NCI-H1092 treated with DMSO at 0.1 percent for 48 hours (cell line): ENCODE measurements around the gene NUDT15.
"Not testable (repeated sequence)": the region's sequence is repeated elsewhere in the genome, so short reads cannot be mapped to it uniquely, and the experiment has no call there.

Experiments
- DNase-seq: peaks from one replicate; lab custom pipeline; 2025; lab: John Stamatoyannopoulos, UW

Gene NUDT15

DNA sequence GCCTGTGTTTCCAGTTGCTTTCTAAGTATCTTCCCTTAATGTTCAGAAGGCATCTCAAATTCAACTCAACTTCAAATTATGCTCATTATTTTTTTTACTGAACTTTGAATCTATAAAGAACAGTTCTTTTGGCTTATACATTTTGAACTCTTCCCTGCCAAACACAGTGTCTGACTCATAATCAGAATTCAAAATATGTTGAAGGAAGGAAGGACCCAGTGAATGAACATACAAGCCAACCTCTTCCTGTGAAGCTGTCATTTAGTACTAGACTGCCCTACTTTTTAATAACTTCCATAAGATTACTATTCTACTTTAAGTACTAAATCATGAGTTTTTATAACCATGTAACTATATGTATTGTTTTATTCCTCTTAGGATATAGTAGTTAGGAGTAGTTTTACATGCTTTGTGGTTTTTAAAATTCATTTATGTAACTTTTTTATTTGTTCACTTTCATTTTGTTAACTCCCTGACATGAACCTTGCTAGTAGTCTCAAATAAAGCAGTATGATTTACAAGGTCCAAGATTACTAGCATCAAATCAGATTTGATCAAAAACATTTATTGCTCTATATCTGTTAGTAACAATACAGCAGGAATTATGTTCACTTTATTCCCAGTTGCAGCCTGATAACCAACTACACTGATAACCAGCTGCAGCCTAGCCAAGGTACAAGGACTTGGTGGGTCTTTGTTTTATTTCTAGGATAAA, 6.4 kb downstream of the NUDT15 start:
- no peak for DNase-seq

DNA sequence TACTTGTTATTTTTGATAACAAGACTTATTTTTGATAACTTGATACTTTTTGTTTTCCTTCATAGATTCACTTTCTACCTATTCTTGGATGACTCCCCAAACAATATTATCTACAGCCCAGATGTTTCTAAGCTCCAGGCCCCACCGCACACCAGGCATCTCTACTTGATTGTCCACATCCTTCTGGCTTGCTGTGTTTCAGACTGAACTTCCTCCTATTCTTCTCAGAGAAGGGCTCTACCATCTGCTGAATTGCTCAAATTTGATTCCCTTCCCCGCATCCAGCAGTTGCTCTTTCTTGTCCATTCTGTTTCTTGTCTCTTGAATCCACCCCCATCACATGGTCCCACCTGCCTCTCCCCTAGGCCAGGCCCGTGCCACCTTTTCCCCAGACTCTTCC, 13.0 kb downstream of the NUDT15 start:
- no peak for DNase-seq

DNA sequence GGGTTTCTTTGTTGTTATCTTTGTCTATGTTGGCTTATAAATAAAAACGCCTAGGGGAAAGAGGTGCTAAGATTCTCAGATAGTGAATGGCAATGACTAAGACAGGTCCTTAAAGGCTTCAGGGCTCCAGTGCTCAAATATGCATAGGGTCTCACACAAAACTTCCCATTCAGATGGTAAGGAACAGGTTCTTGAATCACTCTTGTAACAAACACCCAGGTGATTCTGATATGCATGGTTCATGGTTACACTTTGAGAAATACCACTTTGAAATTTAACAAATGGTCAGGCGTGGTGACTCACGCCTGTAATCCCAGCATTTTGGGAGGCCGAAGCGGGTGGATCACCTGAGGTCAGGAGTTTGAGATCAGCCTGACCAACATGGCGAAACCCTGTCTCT, 17.1 kb downstream of the NUDT15 start:
- DNase-seq = no peak

DNA sequence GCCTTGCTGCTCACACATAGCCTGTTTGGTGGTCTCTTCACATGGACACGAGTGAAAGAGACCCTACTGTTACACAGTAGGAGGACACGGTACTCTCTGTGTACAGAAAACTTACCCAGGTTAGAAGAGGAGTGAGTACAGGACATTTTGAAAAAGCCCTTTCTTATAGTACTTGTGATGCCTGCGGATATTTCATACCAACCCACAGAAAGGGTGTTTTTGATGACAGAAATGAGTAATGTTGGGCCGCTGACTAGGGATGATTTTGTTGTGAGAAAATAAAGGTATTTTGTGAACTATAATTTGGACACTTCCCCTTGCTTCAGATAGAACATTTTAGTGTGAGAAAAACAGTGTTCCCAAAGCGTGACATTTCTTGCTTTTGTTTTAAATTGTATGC, 18.2 kb downstream of the NUDT15 start:
- no peak for DNase-seq

DNA sequence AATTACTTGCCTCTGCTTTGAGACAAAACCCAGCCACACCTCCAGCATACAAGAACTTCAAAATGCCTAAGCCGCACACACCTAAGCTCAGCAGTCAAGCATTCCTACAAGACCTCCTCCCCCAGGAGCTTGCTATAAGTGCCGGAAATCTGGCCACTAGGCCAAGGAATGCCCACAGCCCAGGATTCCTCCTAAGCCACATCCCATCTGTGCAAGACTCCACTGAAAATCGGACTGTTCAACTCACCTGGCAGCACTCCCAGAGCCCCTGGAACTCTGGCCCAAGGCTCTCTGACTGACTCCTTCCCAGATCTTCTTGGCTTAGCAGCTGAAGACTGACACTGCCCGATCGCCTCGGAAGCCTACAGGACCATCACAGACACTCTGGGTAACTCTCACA, 21.0 kb downstream of the NUDT15 start:
- DNase-seq = not testable (repeated sequence)

DNA sequence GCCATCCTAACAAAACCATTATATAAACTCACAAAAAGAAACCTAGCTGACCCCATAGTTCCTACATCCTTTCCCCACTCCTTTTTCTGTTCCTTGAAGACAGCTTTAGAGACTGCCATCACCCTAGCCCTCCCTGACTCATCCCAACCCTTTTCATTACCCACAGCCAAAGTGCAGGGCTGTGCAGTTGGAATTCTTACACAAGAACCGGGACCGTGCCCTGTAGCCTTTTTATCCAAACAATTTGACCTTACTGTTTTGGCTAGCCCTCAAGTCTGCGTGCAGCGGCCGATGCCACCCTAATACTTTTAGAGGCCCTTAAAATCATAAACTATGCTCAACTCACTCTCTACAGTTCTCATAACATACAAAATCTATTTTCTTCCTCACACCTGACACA, 22.4 kb downstream of the NUDT15 start:
- not testable (repeated sequence) for DNase-seq

DNA sequence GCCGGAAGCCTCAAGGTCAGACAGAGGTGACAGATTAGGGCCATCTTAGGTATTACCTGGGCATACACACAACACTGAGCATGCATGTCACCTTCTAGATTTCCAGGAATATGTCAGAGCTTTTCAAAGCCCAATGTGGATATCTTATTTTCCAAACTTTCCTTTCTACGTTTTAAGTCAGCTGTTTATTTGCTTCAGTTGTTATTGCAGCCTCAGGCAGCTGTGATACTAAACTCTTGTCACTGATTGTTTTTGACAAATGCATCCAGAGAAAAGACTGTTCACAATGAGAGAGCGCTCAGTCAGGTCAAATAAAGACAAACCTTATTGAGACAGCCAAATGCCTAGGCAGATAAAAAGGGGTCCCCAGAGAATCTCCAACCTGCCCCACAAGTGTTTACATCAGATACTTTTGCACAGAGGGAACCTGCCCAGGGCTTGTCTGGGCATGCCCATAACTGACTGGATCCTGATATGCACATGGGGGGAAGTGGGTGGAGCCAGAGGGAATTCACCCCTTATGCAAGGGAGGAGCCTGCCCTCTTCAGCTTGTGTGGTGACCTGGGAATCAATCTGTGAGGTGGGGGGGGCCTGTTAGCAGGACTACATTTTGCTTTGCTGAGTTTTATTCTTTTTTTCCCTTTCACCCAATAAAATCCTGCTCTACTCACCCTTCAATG, 28.9 kb downstream of the NUDT15 start:
- DNase-seq = no peak

DNA sequence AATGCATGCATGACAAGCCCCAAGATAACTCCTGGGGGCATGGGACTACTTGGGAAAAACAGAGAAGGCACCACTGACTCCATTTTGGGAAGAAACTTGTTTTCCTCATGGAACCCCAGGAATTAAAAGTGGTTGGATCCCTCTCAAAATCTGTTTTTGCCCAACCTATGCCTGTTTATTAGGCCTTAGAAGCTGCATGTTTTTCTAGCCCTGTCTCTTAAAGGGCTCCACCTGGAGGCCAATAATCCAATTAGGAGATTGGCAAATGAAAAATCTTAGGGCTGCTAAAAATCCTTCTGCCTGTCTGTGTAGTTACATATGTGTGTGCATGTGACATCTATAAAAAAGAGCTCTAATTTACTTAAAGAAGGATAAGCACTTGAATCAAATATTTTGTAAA, 30.5 kb downstream of the NUDT15 start:
- no peak for DNase-seq

DNA sequence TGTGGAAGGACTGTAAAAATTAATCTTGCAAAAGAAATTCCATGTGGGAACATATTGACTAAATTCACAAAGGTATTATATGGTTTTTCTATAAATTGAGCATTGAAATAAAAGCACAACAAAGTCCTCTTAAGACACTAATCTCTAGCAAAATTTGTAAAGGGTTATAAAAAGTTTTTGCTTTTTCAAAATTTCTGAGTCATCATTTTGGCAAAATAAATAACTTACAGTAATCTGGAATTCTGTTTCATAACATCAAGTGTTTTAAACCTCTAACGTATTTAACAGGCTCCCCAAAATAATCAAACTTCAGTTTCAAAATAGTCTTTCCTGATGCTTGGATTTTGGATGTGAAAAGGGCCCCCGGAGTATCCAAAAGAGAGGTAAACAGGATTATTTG, 31.4 kb downstream of the NUDT15 start:
- no peak for DNase-seq

DNA sequence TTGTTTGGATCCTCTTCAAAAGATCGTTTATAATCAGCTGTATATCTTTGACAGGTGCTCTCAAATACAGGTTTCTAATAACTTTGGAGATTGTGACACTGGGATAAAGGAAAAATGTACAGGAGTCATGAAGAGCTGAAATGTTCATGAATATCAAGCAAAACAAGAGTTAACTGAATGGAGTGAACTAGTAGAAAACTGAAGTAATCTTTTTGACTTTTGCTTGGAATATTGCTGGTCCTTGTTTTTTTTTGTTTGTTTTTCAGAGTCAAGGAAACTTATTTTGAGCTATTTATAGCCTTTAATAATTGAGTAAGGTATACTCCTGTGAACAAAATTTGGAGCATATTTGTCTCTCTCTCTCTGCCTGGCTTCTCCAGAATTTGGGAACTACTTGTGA, 32.0 kb downstream of the NUDT15 start:
- DNase-seq = no peak

DNA sequence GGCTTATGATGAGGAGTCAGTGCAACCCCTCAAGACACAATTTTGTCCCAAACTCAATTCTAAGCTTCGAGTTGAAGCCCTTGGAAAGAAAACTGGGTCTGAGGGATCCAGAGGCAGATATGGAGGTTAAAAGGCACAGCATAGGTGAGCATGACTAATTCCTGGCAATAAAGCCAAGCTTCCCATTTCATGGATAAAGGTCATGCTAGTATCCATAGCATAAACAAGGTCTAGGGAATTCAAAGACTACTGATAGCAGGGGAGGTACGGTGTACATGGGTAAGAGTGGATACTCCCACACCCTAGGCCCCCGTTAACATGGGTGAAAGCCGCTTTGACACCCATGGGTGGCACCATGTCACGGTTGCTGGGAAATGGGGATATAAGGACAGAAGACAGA, 33.4 kb downstream of the NUDT15 start:
- DNase-seq = no peak

DNA sequence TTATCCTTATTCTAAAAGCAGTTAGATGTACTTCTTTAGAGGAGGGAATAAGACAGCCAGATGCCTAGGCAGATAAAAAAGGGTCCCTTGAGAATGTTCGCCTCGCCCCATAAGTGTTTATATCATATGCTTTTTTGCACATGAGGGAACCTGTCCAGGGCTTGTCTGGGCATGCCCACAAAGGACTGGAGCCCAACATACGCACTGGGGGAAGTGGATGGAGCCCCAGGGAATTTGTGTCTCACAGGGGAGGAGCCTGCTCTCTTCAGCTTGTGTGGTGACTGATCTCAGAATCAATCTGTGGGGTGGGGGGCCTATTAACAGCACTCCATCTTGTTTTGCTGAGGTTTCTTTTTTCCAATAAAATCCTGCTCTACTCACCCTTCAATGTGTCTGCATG, 34.8 kb downstream of the NUDT15 start:
- no peak for DNase-seq

DNA sequence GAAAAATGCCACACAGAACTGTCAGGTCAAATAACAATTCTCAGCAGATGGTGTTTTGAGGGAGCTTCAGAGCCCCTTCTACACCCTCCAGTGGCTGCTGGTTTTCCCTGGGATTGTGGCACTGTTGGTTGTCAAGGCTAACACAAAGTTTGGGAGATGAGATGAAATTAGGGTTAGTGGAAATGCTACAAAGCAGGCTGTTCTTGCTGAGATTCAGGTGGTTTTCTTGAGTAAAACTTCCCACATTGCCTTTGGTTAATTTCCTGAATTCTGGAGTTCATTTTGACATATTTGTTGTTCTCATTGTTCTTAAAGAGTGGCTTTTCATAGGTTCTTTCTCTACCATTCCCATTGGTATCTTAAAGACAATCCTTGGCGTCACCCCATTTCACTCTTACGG, 35.3 kb downstream of the NUDT15 start:
- no peak for DNase-seq

DNA sequence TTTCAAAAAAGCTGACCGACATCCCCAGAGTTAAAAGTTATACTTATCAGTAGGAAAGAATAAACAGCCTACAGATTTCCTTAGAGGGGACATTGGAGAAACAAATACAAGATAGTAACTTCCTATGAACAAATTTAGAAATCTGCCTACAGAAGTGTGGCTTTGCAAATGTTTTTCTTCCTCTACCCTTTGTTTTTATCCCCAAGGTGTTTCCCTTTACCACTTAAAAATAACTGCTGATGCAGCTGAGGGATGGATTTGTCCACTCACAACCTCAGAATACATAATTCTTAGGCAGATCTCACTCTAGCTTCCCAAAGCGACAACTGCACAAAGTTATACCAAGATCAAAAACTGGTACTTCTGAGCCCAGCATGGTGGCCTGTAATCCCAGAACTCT, 36.5 kb downstream of the NUDT15 start:
- no peak for DNase-seq

DNA sequence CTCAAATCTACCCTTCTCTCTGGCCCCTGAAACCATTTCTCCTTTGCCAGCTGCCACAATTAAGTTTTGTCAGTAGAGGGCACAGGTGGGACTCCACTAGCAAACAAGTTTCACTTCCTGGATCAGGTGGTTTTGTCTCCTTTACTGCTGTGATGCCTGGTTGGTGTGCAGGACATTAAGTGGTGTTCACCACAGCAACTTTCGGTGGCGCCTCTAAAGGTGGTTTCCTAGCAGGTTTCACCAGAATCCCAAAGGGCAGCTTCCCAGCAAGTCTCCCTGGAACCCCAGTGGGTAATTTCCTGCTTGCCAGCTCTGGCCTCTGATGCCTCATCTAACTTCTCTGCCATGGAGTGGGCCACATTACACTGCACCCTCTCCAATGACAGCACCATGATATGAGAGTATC, 40.7 kb downstream of the NUDT15 start:
- DNase-seq = no peak

DNA sequence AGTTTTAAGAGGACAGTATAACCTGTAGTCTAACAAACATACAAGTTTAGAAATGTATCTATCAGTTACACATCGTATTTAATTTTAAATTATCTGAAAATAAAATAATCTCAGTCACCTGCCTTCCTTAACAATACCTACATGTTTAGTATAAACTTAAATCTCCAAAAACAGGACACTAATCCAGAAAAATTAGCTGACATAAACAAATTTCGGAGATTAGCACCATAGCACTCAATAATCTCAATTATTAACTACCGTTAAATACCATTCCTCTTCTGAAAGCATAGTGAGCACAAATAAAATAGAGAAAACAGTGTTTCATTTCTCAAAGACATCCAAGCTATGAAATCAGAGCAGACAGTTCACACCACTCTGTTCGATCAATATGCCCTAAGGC, 44.2 kb downstream of the NUDT15 start:
- no peak for DNase-seq

DNA sequence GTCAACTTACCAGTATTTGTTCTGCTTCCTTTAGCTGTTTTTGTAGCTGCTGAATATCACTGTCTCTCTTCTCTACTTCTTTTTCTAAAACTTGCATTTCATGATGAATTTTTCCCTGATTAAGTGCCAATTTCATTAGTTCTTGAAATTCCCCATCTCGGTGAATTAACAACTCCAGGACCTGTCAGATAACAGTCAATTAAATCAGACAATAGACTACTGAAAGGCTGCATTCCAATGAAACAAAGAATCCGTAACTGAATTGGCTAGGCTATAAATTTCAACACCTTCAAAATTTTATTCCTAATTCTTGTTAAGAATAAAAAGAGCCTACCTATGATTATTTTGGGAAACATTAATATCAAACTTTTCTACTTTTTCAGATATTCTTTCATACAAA, 48.7 kb downstream of the NUDT15 start:
- no peak for DNase-seq

DNA sequence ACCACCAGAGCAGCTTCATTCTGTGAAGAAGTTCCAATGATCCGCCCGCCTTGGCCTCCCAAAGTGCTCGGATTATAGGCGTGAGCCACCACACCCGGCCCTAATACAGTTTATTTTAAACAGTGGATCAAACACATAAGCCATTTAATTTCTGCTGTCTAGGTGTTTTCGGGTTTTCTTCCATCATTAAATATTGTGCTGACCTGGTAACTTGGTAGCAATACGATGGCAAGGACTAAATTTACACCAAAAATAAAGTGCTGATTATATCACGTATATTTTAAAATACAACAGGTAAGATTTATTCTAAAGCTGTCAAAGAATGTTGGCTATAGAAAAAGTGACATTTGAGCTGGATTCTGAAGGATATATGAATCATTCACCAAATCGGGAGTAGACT, 56.1 kb downstream of the NUDT15 start:
- DNase-seq = no peak

DNA sequence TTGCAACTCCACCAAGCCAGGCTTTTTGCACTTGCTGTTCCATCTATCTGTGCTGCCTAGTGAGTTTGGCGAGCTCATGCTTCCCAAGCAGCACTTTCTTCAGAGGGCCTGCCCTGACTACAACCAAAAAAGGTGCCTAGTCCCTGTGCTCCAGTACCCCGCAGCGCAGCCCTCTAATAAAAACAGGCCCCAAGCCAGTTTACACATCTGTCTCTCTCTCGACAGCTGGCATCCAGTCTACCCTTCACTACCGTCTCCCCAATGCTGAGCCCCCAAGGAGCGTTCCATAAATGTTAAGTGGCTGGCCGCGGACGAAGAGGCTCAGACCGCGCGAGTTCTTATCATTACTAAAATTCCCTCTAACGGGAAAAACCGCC, 56.9 kb downstream of the NUDT15 start:
- no peak for DNase-seq

DNA sequence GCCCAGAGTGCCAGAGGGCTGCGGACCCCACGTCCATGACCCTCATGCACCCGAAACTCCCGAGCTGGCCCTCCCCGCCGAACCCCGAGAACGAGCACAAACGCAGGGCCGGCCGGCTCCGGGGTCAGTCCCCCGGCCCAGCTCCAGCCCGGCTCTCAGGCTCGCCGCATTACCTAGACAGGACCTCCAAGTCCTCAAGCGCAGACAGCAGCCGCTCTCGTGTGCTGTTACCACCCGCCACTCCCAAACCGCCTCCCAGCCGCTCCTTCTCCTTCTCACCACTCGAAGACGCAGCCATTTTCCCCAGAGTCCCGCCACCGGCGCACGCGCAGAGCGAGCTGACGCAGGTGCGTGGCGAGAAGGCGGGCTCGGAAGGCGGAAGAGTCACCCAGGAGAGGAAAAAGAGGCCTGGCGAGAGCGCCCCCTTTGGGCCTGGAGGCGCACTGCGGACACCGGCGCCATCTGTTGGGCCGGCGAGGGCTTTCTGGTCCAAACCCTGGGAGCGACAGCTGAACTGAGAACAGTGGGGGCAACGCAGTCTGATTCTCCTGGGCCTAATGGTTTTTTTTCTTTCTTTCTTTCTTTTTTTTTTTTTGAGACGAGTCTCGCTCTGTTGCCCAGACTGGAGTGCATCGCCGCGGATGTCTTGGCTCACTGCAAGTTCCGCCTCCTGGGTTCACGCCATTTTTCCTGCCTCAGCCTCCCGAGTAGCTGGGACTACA, 57.4 kb downstream of the NUDT15 start, which contains the start of gene MED4:
MED4 (minus strand) TSS at position 324 of the 722 bp plus-strand sequence; CDS start at position 298, 26 bp downstream.
- peak; percentile 84 for DNase-seq

DNA sequence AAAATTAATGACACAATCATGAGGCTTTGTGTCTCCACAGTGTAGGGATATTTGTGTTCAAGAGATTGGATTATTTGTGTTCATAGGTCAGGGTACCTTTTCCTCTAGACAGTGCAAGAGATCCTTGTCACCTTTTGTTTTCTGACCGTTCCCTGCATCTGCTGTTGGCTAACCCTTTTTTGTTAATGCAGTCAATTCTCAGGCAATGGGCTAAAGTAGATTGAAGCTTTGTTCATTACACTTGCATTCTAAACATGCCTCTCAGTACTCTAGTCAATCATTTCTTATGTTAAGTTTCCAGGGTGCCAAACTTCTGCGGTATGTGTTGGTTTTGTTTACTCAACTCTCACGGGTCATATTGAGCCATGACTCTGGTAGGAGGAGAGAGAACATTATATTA, 59.1 kb downstream of the NUDT15 start:
- DNase-seq = no peak
